ENCODE measurements around the gene NPC2.
A peak's percentile ranks its signal among the peaks of the same experiment; 100 is the strongest.

Gene NPC2

GRCh38 chr14:74465335-74465734, 27.8 kb downstream of the NPC2 start:
- TF ChIP-seq CTCF (IDR thresholded peaks at IDR 0.05; ENCODE audit: extremely low read depth, insufficient read depth, missing control alignments) = no peak
- in situ Hi-C loops (cut with MboI; ENCODE audit: low pct_unique_long_range_greater_than_20kb, low sequenced_read_pairs, unreplicated experiment) = no loop called here
- no peak for DNase-seq (ENCODE audit: low spot score)

GRCh38 chr14:74464785-74465184, 28.3 kb downstream of the NPC2 start:
- no peak for TF ChIP-seq CTCF (IDR thresholded peaks at IDR 0.05; ENCODE audit: extremely low read depth, insufficient read depth, missing control alignments)
- no peak for DNase-seq (ENCODE audit: low spot score)
- in situ Hi-C loops (cut with MboI; ENCODE audit: low pct_unique_long_range_greater_than_20kb, low sequenced_read_pairs, unreplicated experiment) = no loop called here

- in situ Hi-C loops (cut with MboI; ENCODE audit: low pct_unique_long_range_greater_than_20kb, low sequenced_read_pairs, unreplicated experiment) = no loop called here
- no peak for DNase-seq (ENCODE audit: low spot score)
- TF ChIP-seq CTCF (IDR thresholded peaks at IDR 0.05; ENCODE audit: extremely low read depth, insufficient read depth, missing control alignments) = no peak
These were observed 29.4 kb downstream of the NPC2 start for GRCh38 chr14:74463697-74464096.

- in situ Hi-C loops (cut with MboI; ENCODE audit: low pct_unique_long_range_greater_than_20kb, low sequenced_read_pairs, unreplicated experiment) = no loop called here
- no peak for TF ChIP-seq CTCF (IDR thresholded peaks at IDR 0.05; ENCODE audit: extremely low read depth, insufficient read depth, missing control alignments)
These were observed 30.1 kb downstream of the NPC2 start for GRCh38 chr14:74462993-74463392.

GRCh38 chr14:74459976-74460375, 33.1 kb downstream of the NPC2 start:
- no peak for DNase-seq (ENCODE audit: low spot score)
- TF ChIP-seq CTCF (IDR thresholded peaks at IDR 0.05; ENCODE audit: extremely low read depth, insufficient read depth, missing control alignments) = no peak
- in situ Hi-C loops (cut with MboI; ENCODE audit: low pct_unique_long_range_greater_than_20kb, low sequenced_read_pairs, unreplicated experiment) = no loop called here

More at GRCh38 chr14:74462993-74463392, 30.1 kb downstream of the NPC2 start:
- no peak for DNase-seq (ENCODE audit: low spot score)

GRCh38 chr14:74459289-74459946, 33.7 kb downstream of the NPC2 start:
- in situ Hi-C loops (cut with MboI; ENCODE audit: low pct_unique_long_range_greater_than_20kb, low sequenced_read_pairs, unreplicated experiment) = no loop called here
- peak; percentile 50 for DNase-seq (ENCODE audit: low spot score)
- peak; percentile 62 for TF ChIP-seq CTCF (IDR thresholded peaks at IDR 0.05; ENCODE audit: extremely low read depth, insufficient read depth, missing control alignments)
